Hepatocyte (in vitro differentiated cells): Measurements from ENCODE around the gene SCN7A. TPM values are rescaled to one million over a fixed set of nuclear protein-coding genes. Genes with fewer than 3 reads are reported as not detected.

Source experiments
- DNase-seq: peaks from one replicate; pipeline ENCODE4 v3.0.0-alpha.2; 2016; ENCODE audit warnings: low spot score
- H2AFZ ChIP-seq: fragments of 200-600 bp; sonication (generic); 2 replicates; pipeline ENCODE4 v1.6.0; 2016; ENCODE audit warnings: antibody characterized with exemption, mild to moderate bottlenecking
- H3K27ac ChIP-seq: fragments of 200-600 bp; sonication (generic); 2 replicates; pipeline ENCODE4 v1.5.1; 2016; ENCODE audit warnings: mild to moderate bottlenecking
- H3K27me3 ChIP-seq: fragments of 200-600 bp; sonication (generic); 2 replicates; pipeline ENCODE4 v1.6.1; 2016
- H3K36me3 ChIP-seq: fragments of 200-600 bp; sonication (generic); replicated peaks from 2 replicates; pipeline ENCODE4 v1.5.1; 2016; ENCODE audit warnings: low read depth; ENCODE audit not compliant: insufficient read depth
- H3K4me1 ChIP-seq: fragments of 200-600 bp; sonication (generic); 2 replicates; pipeline ENCODE4 v1.5.1; 2016; ENCODE audit warnings: mild to moderate bottlenecking, moderate library complexity; ENCODE audit not compliant: insufficient read depth
- H3K4me2 ChIP-seq: fragments of 200-600 bp; sonication (generic); 2 replicates; pipeline ENCODE4 v1.6.0; 2016
- H3K4me3 ChIP-seq: fragments of 200-600 bp; sonication (generic); 2 replicates; pipeline ENCODE4 v1.5.1; 2016; ENCODE audit warnings: mild to moderate bottlenecking
- H3K79me2 ChIP-seq: fragments of 200-600 bp; sonication (generic); 2 replicates; pipeline ENCODE4 v1.6.0; 2017; ENCODE audit warnings: mild to moderate bottlenecking
- H3K9me2 ChIP-seq: fragments of 200-600 bp; sonication (generic); replicated peaks from 2 replicates; pipeline ENCODE4 v1.6.0; 2017; ENCODE audit warnings: mild to moderate bottlenecking; ENCODE audit not compliant: insufficient read depth
- H3K9me3 ChIP-seq: fragments of 200-600 bp; sonication (generic); 2 replicates; pipeline ENCODE4 v1.5.1; 2016; ENCODE audit warnings: low read depth, mild to moderate bottlenecking
- H4K20me1 ChIP-seq: fragments of 200-600 bp; sonication (generic); 2 replicates; pipeline ENCODE4 v1.6.0; 2016; ENCODE audit warnings: mild to moderate bottlenecking; ENCODE audit not compliant: insufficient read depth, poor library complexity, severe bottlenecking
- EZH2 ChIP-seq: fragments of 200-600 bp; sonication (generic); IDR thresholded peaks from 2 replicates; pipeline ENCODE4 v1.6.1; 2016; ENCODE audit warnings: antibody characterized with exemption, mild to moderate bottlenecking, borderline replicate concordance
- EZH2phosphoT487 ChIP-seq: fragments of 200-600 bp; sonication (generic); IDR thresholded peaks from one replicate; pipeline ENCODE4 v1.6.1; 2018; ENCODE audit warnings: antibody characterized with exemption, mild to moderate bottlenecking, low read depth, moderate library complexity; ENCODE audit not compliant: unreplicated experiment, severe bottlenecking
- WGBS: methylation state at CpG from one replicate; pipeline ENCODE4 v1.1.6; 2016; ENCODE audit warnings: low lambda C conversion rate; ENCODE audit errors: missing lambda C conversion rate; 5-methylcytosine and 5-hydroxymethylcytosine counted together
- polyA plus RNA-seq: library from polyadenylated mRNA; unstranded; fragments of >200 nt; fragmentation: Nextera tagmentation; extraction: Ambion mirVana; gene quantifications from 2 replicates; pipeline ENCODE4 v1.2.1, GENCODE V29; 2016
- total RNA-seq: library from RNA; depleted of rRNA; stranded (reverse); fragments of >200 nt; gene quantifications from 2 replicates; pipeline ENCODE4 v1.2.3, GENCODE V29; 2014
- TF ChIP-seq, protein P1 (sequence below): fragments of 200-600 bp; sonication (generic); IDR thresholded peaks from 2 replicates; pipeline ENCODE4 v1.5.1; 2016; ENCODE audit warnings: antibody characterized with exemption, mild to moderate bottlenecking; ENCODE audit not compliant: poor library complexity

The SCN7A gene
- total and polyA plus RNA-seq, 2 experiments from 2014 or later: 0.29 to 5.0 TPM

DNA sequence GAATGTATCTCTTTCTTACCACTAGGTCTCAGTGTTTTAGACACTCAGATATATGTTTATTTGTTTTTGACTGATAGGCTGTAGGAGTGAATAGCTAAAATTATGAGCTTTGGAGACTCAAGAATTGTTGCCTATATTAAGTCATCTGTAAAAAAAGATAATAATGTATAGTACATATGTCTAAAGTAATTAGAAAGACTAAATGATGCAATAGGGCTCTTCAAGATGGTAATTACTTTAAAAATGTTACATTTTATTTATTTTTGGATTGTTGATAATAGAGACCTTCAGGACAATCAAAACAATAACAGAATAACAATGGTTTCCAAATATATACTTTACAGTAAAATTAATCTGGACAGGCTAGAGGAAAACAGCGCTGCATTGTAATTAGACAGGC, 19.9 kb upstream of the SCN7A start:
- Histone ChIP-seq H3K9me3 (no peaks in the 10 kb centered on the region), H3K9me2 (no peaks in the 10 kb centered on the region), H3K27ac (no peak overlapping the region), H2AFZ (no peak overlapping the region), H3K4me3 (no peak overlapping the region), H3K79me2 (no peaks in the 10 kb centered on the region), H3K4me1 (no peaks in the 10 kb centered on the region), H4K20me1 (no peaks in the 10 kb centered on the region), H3K36me3 (no peaks in the 10 kb centered on the region), H3K27me3 (no peaks in the 10 kb centered on the region), H3K4me2 (no peak overlapping the region)
- DNase-seq: no peak
- TF ChIP-seq EZH2phosphoT487 (no peak), EZH2 (no peak)
- TF ChIP-seq, protein P1, sequence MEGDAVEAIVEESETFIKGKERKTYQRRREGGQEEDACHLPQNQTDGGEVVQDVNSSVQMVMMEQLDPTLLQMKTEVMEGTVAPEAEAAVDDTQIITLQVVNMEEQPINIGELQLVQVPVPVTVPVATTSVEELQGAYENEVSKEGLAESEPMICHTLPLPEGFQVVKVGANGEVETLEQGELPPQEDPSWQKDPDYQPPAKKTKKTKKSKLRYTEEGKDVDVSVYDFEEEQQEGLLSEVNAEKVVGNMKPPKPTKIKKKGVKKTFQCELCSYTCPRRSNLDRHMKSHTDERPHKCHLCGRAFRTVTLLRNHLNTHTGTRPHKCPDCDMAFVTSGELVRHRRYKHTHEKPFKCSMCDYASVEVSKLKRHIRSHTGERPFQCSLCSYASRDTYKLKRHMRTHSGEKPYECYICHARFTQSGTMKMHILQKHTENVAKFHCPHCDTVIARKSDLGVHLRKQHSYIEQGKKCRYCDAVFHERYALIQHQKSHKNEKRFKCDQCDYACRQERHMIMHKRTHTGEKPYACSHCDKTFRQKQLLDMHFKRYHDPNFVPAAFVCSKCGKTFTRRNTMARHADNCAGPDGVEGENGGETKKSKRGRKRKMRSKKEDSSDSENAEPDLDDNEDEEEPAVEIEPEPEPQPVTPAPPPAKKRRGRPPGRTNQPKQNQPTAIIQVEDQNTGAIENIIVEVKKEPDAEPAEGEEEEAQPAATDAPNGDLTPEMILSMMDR: no peak
- 93% methylated on average over 1 of the region's 1 CpG for WGBS

GRCh38 chr2:166499281-166499680, 5.2 kb upstream of the SCN7A start:
- H3K27ac ChIP-seq: no peak overlapping the region
- H3K4me3 ChIP-seq: no peak overlapping the region
- WGBS: 97% methylated on average over 1 of the region's 1 CpG

GRCh38 chr2:166491461-166491860, 2.6 kb downstream of the SCN7A start:
- Histone ChIP-seq H4K20me1 (no peaks in the 10 kb centered on the region), H2AFZ (no peak overlapping the region), H3K4me3 (no peak overlapping the region), H3K9me3 (no peaks in the 10 kb centered on the region), H3K4me2 (no peak overlapping the region), H3K36me3 (no peaks in the 10 kb centered on the region), H3K9me2 (no peaks in the 10 kb centered on the region), H3K27me3 (peaks cover 3% of the 10 kb centered on the region), H3K4me1 (no peaks in the 10 kb centered on the region), H3K79me2 (no peaks in the 10 kb centered on the region), H3K27ac (no peak overlapping the region)
- 29% methylated on average over 1 of the region's 1 CpG for WGBS
- no peak for DNase-seq
- TF ChIP-seq EZH2phosphoT487 (no peak), EZH2 (no peak)
- TF ChIP-seq, protein P1: no peak

More at GRCh38 chr2:166499281-166499680, 5.2 kb upstream of the SCN7A start:
- no peaks in the 10 kb centered on the region for H3K36me3 ChIP-seq
- H4K20me1 ChIP-seq: no peaks in the 10 kb centered on the region
- no peak overlapping the region for H3K4me2 ChIP-seq
- no peaks in the 10 kb centered on the region for H3K9me3 ChIP-seq
- no peak for DNase-seq
- peaks cover 5% of the 10 kb centered on the region for H3K9me2 ChIP-seq
- no peaks in the 10 kb centered on the region for H3K79me2 ChIP-seq
- no peaks in the 10 kb centered on the region for H3K27me3 ChIP-seq
- H3K4me1 ChIP-seq: no peaks in the 10 kb centered on the region
- H2AFZ ChIP-seq: no peak overlapping the region
- TF ChIP-seq, protein P1: no peak
- TF ChIP-seq EZH2 (no peak), EZH2phosphoT487 (no peak)

GRCh38 chr2:166487171-166487570, 6.9 kb downstream of the SCN7A start:
- no peaks in the 10 kb centered on the region for H4K20me1 ChIP-seq
- TF ChIP-seq, protein P1: no peak
- TF ChIP-seq EZH2phosphoT487 (no peak), EZH2 (no peak)
- DNase-seq: no peak
- no peak overlapping the region for H2AFZ ChIP-seq
- no peak overlapping the region for H3K4me2 ChIP-seq
- H3K9me2 ChIP-seq: no peaks in the 10 kb centered on the region
- H3K4me1 ChIP-seq: no peaks in the 10 kb centered on the region
- no peaks in the 10 kb centered on the region for H3K36me3 ChIP-seq
- H3K27me3 ChIP-seq: no peaks in the 10 kb centered on the region
- H3K9me3 ChIP-seq: no peaks in the 10 kb centered on the region
- 88% methylated on average over 1 of the region's 1 CpG for WGBS
- no peaks in the 10 kb centered on the region for H3K79me2 ChIP-seq
- no peak overlapping the region for H3K27ac ChIP-seq
- no peak overlapping the region for H3K4me3 ChIP-seq
